ENCODE measurements around the gene CD3E. TPM values are rescaled to one million over a fixed set of nuclear protein-coding genes. Genes with fewer than 3 reads are reported as not detected.

CD3E gene
- total and polyA plus RNA-seq, 2 donors (not counting 3 experiments of a cell fraction or from before 2014, with no cell fraction given) = not detected

GRCh38 chr11:118328745-118329144 lies 24.2 kb downstream of the CD3E start:
- H2AFZ ChIP-seq (ENCODE audit: low read depth, low read length) = no peak overlapping the region
- POLR2A ChIA-PET = no interaction called here
- no peak for DNase-seq (ENCODE audit: low read depth, low spot score)
- dilution Hi-C loops (cut with MboI; ENCODE audit: extremely low pct_ligation_motif_present, low sequenced_read_pairs) (no loop called here), intact Hi-C loops (cut with micrococcal nuclease) (no loop called here)
- no peak overlapping the region for H3K27ac ChIP-seq (ENCODE audit: insufficient read depth, low read depth, low read length)
- no peak for TF ChIP-seq CTCF (IDR thresholded peaks at IDR 0.05; ENCODE audit: extremely low read depth in 1 of 2, insufficient read depth in 1 of 2, low read depth in 1 of 2, low read length in 2 of 2)
- no peaks in the 10 kb centered on the region for H3K9me1 ChIP-seq (replicated peaks; ENCODE audit: control insufficient read depth, extremely low read depth, insufficient read depth, low read length)
- H3K27me3 ChIP-seq (ENCODE audit: control insufficient read depth in 2 of 2, insufficient read depth in 2 of 2, low read length in 2 of 2) = peaks cover 0 to 2% of the 10 kb centered on the region in 2 experiments
- no peaks in the 10 kb centered on the region for H4K20me1 ChIP-seq (replicated peaks; ENCODE audit: control insufficient read depth, extremely low read depth, insufficient read depth, low read length)
- H3K4me2 ChIP-seq (ENCODE audit: insufficient read depth, low read length) = no peak overlapping the region
- H3K79me2 ChIP-seq (ENCODE audit: control insufficient read depth, insufficient read depth, low read length) = no peaks in the 10 kb centered on the region
- H3K4me1 ChIP-seq (ENCODE audit: control insufficient read depth, extremely low read depth, insufficient read depth, low read length) = no peaks in the 10 kb centered on the region
- H3K36me3 ChIP-seq (ENCODE audit: control insufficient read depth in 2 of 2, extremely low read depth in 1 of 2, insufficient read depth in 2 of 2, low read length in 2 of 2) = no peaks in the 10 kb centered on the region
- no peak for FAIRE-seq
- H3K9me3 ChIP-seq (replicated peaks; ENCODE audit: control insufficient read depth, insufficient read depth, low read length) = no peaks in the 10 kb centered on the region
- H3K9ac ChIP-seq (replicated peaks; ENCODE audit: extremely low read depth, insufficient read depth, low read length) = no peak overlapping the region
- H3K4me3 ChIP-seq (replicated peaks in 1 of 3; ENCODE audit: insufficient read depth in 1 of 3, low read depth in 1 of 3, low read length in 3 of 3) = no peak overlapping the region
- CTCF ChIA-PET = interaction anchor here (0.6 kb wide), 1 partner anchor 130 kb away, joined by 3 read pairs; no protein-coding TSS in a partner anchor
- no TSS peak for BruUV-seq (replicated peaks)

- no peaks in the 10 kb centered on the region for H3K36me3 ChIP-seq (ENCODE audit: control insufficient read depth in 2 of 2, extremely low read depth in 1 of 2, insufficient read depth in 2 of 2, low read length in 2 of 2)
- H3K4me2 ChIP-seq (ENCODE audit: insufficient read depth, low read length) = no peak overlapping the region
- no peaks in the 10 kb centered on the region for H4K20me1 ChIP-seq (replicated peaks; ENCODE audit: control insufficient read depth, extremely low read depth, insufficient read depth, low read length)
- no peak for FAIRE-seq
- no peaks in the 10 kb centered on the region for H3K9me1 ChIP-seq (replicated peaks; ENCODE audit: control insufficient read depth, extremely low read depth, insufficient read depth, low read length)
- peaks cover 0 to 7% of the 10 kb centered on the region in 2 experiments for H3K27me3 ChIP-seq (ENCODE audit: control insufficient read depth in 2 of 2, insufficient read depth in 2 of 2, low read length in 2 of 2)
- no peaks in the 10 kb centered on the region for H3K79me2 ChIP-seq (ENCODE audit: control insufficient read depth, insufficient read depth, low read length)
- H3K9me3 ChIP-seq (replicated peaks; ENCODE audit: control insufficient read depth, insufficient read depth, low read length) = no peaks in the 10 kb centered on the region
- ChIA-PET POLR2A (no interaction called here), CTCF (no interaction called here)
- H2AFZ ChIP-seq (ENCODE audit: low read depth, low read length) = no peak overlapping the region
- BruUV-seq (replicated peaks) = no TSS peak
- dilution Hi-C loops (cut with MboI; ENCODE audit: extremely low pct_ligation_motif_present, low sequenced_read_pairs) = no loop called here
- DNase-seq (ENCODE audit: low read depth, low spot score) = no peak
- H3K4me3 ChIP-seq (replicated peaks in 1 of 3; ENCODE audit: insufficient read depth in 1 of 3, low read depth in 1 of 3, low read length in 3 of 3) = no peak overlapping the region
- H3K27ac ChIP-seq (ENCODE audit: insufficient read depth, low read depth, low read length) = no peak overlapping the region
- no peak for TF ChIP-seq POLR2A (IDR thresholded peaks at IDR 0.05; ENCODE audit: low read depth, low read length)
- TF ChIP-seq CTCF (IDR thresholded peaks at IDR 0.05; ENCODE audit: extremely low read depth in 1 of 2, insufficient read depth in 1 of 2, low read depth in 1 of 2, low read length in 2 of 2) = no peak
- no peak for TF ChIP-seq JUN (IDR thresholded peaks at IDR 0.05; ENCODE audit: borderline replicate concordance, insufficient read depth, insufficient read length, low read depth)
- TF ChIP-seq MYC (IDR thresholded peaks at IDR 0.05; ENCODE audit: low read depth, low read length) = no peak
- TF ChIP-seq MAX (IDR thresholded peaks at IDR 0.05; ENCODE audit: insufficient read depth, insufficient read length) = no peak
- no peak for TF ChIP-seq POLR2AphosphoS5 (IDR thresholded peaks at IDR 0.05; ENCODE audit: insufficient read depth, low read depth, low read length)
- TF ChIP-seq GATA2 (IDR thresholded peaks at IDR 0.05; ENCODE audit: insufficient read depth, insufficient read length, low read depth, low read length) = no peak
- TF ChIP-seq FOS (IDR thresholded peaks at IDR 0.05; ENCODE audit: borderline replicate concordance, insufficient read depth, low read length) = no peak
- no peak for TF ChIP-seq EZH2 (IDR thresholded peaks at IDR 0.05; ENCODE audit: borderline replicate concordance, low read depth, low read length, severe bottlenecking)
- H3K9ac ChIP-seq (replicated peaks; ENCODE audit: extremely low read depth, insufficient read depth, low read length) = no peak overlapping the region
- intact Hi-C loops (cut with micrococcal nuclease) = no loop called here
- H3K4me1 ChIP-seq (ENCODE audit: control insufficient read depth, extremely low read depth, insufficient read depth, low read length) = no peaks in the 10 kb centered on the region
These were observed 30.2 kb downstream of the CD3E start for GRCh38 chr11:118334745-118335144.
